Adrenal gland (tissue), 5 donors: ENCODE measurements around the gene TNRC6B.

ENCODE experiments used
- POLR2A ChIP-seq, 2 donors: fragments of 450-650 bp; IDR thresholded peaks; one replicate each; pipeline ENCODE4 v1.6.1; 2017; ENCODE audit warnings: antibody characterized with exemption in 2 of 2, mild to moderate bottlenecking in 2 of 2, moderate library complexity in 1 of 2
- TF ChIP-seq, protein P1 (sequence below), 6 experiments: fragments of 450-650 bp in 4 of 6; fragments of 200-600 bp in 2 of 6; sonication (generic) in 1 of 6; IDR thresholded peaks; 1 replicate in 5 of 6; 2 replicates in 1 of 6; pipeline versions ENCODE4 v1.5.1 to v1.8.0; 2016 to 2021; ENCODE audit warnings: antibody characterized with exemption in 6 of 6, mild to moderate bottlenecking in 2 of 6, moderate library complexity in 1 of 6
- donor health status: DM: no; HTN: no; CAD: no.

DNA sequence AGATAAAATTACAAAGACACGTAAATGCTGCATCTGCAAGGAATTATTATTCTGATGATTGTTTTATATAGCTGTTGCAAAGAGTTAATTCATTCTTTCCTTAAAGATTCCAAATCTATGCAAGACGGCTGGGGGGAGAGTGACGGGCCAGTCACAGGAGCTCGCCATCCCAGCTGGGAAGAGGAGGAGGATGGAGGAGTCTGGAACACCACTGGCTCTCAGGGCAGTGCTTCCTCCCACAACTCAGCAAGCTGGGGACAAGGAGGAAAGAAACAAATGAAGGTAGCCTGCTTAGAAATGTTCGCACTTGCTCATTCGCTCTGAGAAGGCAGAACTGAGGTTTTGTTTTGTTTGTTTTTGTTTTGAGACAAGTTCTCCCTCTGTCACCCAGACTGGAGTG is 95.6 kb downstream of the TNRC6B start:
- TF ChIP-seq POLR2A (IDR thresholded peaks at IDR 0.05) = no peak
- TF ChIP-seq, protein P1, sequence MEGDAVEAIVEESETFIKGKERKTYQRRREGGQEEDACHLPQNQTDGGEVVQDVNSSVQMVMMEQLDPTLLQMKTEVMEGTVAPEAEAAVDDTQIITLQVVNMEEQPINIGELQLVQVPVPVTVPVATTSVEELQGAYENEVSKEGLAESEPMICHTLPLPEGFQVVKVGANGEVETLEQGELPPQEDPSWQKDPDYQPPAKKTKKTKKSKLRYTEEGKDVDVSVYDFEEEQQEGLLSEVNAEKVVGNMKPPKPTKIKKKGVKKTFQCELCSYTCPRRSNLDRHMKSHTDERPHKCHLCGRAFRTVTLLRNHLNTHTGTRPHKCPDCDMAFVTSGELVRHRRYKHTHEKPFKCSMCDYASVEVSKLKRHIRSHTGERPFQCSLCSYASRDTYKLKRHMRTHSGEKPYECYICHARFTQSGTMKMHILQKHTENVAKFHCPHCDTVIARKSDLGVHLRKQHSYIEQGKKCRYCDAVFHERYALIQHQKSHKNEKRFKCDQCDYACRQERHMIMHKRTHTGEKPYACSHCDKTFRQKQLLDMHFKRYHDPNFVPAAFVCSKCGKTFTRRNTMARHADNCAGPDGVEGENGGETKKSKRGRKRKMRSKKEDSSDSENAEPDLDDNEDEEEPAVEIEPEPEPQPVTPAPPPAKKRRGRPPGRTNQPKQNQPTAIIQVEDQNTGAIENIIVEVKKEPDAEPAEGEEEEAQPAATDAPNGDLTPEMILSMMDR (IDR thresholded peaks at IDR 0.05) = no peak
